Measurements from ENCODE around the gene INPP5A. TPM values are rescaled to one million over a fixed set of nuclear protein-coding genes. Genes with fewer than 3 reads are reported as not detected.

The INPP5A gene
- total RNA-seq, 1 experiment from 2014 or later, result 44.5 TPM

- Mint-ChIP-seq H3K9me3 (ENCODE audit: unreplicated experiment) (no peaks in the 10 kb centered on the region), H3K27me3 (ENCODE audit: insufficient read depth, unreplicated experiment) (no peaks in the 10 kb centered on the region), H3K4me3 (ENCODE audit: unreplicated experiment) (no peak overlapping the region), H3K4me1 (ENCODE audit: low read depth, unreplicated experiment) (no peaks in the 10 kb centered on the region), H3K36me3 (ENCODE audit: insufficient read depth, unreplicated experiment) (no peaks in the 10 kb centered on the region), H3K27ac (ENCODE audit: unreplicated experiment) (no peak overlapping the region)
- ChIA-PET CTCF (no interaction called here), POLR2A (no interaction called here)
- DNase-seq, result peak in 1 of 2 experiments; percentile 18
- intact Hi-C loops (cut with micrococcal nuclease; ENCODE audit: unreplicated experiment), result loop anchor here (5.0 kb wide), 1 partner anchor 58 kb away; no protein-coding TSS in a partner anchor
- no peak for TF ChIP-seq CTCF (IDR thresholded peaks at IDR 0.05; ENCODE audit: insufficient read depth in 1 of 2, low read depth in 1 of 2, low read length in 1 of 2, severe bottlenecking in 1 of 2, unreplicated experiment in 1 of 2)
- Histone ChIP-seq H3K27me3 (replicated peaks; ENCODE audit: control insufficient read depth, insufficient read depth, low read length) (no peaks in the 10 kb centered on the region), H3K36me3 (ENCODE audit: control insufficient read depth, insufficient read depth, low read length) (no peaks in the 10 kb centered on the region), H3K9me3 (peaks cover 11% of the 10 kb centered on the region), H3K4me1 (peaks cover 42% of the 10 kb centered on the region), H3K4me3 (ENCODE audit: low read depth, low read length) (no peak overlapping the region)
- BruUV-seq (replicated peaks), result no TSS peak
These were observed 22.6 kb upstream of the INPP5A start for GRCh38 chr10:132514821-132515520.

- Mint-ChIP-seq H3K27me3 (ENCODE audit: insufficient read depth, unreplicated experiment) (no peaks in the 10 kb centered on the region), H3K36me3 (ENCODE audit: insufficient read depth, unreplicated experiment) (no peaks in the 10 kb centered on the region), H3K27ac (ENCODE audit: unreplicated experiment) (peak overlapping the region; percentile 21), H3K9me3 (ENCODE audit: unreplicated experiment) (no peaks in the 10 kb centered on the region), H3K4me1 (ENCODE audit: low read depth, unreplicated experiment) (no peaks in the 10 kb centered on the region), H3K4me3 (ENCODE audit: unreplicated experiment) (no peak overlapping the region)
- H3K36me3 ChIP-seq (ENCODE audit: control insufficient read depth, insufficient read depth, low read length), result no peaks in the 10 kb centered on the region
- no peak for TF ChIP-seq CTCF (IDR thresholded peaks at IDR 0.05; ENCODE audit: insufficient read depth in 1 of 2, low read depth in 1 of 2, low read length in 1 of 2, severe bottlenecking in 1 of 2, unreplicated experiment in 1 of 2)
- no peak overlapping the region for H3K4me3 ChIP-seq (ENCODE audit: low read depth, low read length)
- POLR2A ChIA-PET, result no interaction called here
- H3K4me1 ChIP-seq, result peaks cover 43% of the 10 kb centered on the region
- BruUV-seq (replicated peaks), result no TSS peak
- H3K9me3 ChIP-seq, result peaks cover 11% of the 10 kb centered on the region
- intact Hi-C loops (cut with micrococcal nuclease; ENCODE audit: unreplicated experiment), result loop anchor here (5.0 kb wide), 1 partner anchor 59 kb away; no protein-coding TSS in a partner anchor
- CTCF ChIA-PET, result no interaction called here
- peak in 1 of 2 experiments; percentile 27 for DNase-seq
- no peaks in the 10 kb centered on the region for H3K27me3 ChIP-seq (replicated peaks; ENCODE audit: control insufficient read depth, insufficient read depth, low read length)
These were observed 21.5 kb upstream of the INPP5A start for GRCh38 chr10:132515811-132516726.
